Inflammatory macrophage treated with lipopolysaccharide for 1 hour (primary cell): ENCODE measurements around the gene MED26.

Experiments used
- DNase-seq, 2 donors: peaks; one replicate each; pipeline ENCODE4 v3.0.0-alpha.2; 2020 to 2022

Gene MED26

DNA sequence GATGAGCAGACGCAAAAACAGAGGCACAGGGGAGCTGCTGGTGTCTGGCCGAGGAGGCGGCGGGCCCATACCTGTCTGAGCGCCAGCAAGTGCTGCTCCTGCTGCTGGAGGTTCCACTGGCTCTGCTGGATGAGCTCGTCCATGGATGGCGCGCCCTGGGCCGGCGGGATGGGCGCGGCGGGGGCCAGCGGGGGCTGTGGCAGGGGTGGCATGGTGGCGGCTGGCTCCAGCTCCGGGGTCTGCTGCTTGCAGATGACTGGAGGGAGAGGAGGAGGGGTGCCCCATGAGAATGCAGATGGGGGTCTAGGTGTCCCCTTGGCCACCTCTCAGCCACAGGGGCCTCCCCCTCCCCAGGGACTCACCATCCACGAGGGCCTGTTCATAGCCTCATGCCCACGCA, 92.6 kb downstream of the MED26 start:
- DNase-seq = no peak

DNA sequence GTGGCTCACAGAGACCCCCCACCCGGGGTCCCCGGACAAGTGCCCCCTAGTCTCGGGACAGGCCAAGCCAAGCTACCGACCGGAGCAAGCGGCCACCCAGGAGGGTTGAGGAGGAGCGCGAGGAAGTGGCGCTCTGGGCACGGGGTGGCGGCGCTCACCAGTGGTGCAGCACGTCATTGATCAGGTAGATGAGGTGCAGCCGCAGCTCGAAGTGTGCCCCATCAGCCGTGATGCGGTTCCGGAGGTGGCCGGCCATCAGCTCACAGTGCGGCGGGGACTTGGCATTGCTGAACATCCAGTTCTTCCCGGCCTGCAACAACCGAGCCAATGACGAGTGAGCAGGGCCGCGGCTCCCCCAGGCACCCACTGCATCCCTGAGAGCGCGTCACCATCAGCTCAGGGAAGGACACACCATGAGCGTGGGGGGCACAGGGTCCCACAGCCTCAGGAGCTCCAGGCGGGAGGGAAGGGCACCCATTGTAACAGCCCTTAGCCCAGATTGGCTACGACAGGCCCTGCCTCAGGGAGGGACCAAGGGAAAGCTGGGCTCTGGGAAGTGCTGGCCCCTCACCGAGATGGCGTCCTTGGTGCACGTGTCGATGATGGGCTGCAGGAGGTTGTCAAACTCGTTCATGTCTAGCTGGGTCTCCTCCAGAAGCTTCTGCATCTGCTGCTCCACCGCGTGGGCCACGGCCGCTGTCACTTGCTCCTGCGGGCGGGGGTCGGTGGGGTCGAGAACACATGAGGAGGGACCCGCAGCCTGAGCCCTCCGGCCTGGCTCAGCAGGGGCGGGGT, 95.4 kb downstream of the MED26 start:
- no peak for DNase-seq

DNA sequence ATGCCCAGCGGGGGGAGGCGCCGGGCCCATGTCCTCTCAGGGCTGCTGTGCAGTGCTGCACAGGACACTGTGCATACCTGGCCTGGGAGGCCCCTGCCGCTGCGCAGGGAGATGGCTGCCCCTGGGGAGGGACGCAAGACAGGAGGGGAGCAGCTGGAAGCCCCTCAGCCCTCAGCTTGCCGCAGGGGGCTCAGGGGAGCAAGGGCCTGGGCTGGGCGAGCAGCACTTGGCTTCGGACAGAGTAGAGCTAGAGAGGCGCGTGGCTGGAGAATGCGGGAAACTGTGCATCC, 96.7 kb downstream of the MED26 start:
- DNase-seq = no peak

DNA sequence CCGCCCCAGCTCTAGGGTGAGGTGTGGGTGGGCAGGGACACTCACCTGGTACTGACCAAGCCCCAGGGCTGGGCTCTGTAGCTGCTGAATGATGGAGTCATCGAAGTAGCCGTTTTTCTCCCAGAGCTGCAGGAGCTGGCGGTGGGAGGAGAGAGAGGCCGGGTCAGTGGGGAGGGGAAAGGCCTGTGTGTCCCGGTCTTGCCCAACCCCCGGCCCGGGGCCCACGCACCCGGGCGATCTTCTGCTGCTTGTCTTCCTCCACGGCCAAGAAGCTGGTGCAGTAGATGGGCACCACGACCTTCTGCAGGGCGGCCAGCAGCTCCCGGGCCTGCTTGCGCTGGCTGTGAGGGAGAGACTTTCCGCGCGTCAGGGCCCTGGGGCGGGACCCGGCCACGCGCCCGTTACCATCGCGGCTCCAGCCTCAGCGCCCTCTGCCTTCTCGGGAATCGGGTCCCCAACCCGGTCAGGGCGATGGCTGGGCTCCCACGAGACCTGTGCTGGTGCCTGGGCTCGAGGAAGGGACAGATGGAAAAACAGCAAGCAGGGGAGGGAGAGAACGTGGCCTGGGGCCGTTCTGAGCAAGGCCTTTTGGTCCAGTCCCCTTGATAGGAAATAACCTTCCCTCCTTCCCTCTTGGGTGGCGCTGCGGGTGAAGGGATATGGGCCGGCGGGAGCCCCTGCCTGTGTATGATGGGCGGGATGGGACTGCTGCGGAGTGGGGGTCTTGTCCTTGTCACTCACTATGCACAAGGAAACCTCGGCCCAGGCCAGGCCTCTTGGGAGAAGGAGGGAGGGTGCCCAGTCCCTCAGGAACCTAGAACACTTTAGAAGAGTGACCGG, 97.2 kb downstream of the MED26 start:
- no peak for DNase-seq

DNA sequence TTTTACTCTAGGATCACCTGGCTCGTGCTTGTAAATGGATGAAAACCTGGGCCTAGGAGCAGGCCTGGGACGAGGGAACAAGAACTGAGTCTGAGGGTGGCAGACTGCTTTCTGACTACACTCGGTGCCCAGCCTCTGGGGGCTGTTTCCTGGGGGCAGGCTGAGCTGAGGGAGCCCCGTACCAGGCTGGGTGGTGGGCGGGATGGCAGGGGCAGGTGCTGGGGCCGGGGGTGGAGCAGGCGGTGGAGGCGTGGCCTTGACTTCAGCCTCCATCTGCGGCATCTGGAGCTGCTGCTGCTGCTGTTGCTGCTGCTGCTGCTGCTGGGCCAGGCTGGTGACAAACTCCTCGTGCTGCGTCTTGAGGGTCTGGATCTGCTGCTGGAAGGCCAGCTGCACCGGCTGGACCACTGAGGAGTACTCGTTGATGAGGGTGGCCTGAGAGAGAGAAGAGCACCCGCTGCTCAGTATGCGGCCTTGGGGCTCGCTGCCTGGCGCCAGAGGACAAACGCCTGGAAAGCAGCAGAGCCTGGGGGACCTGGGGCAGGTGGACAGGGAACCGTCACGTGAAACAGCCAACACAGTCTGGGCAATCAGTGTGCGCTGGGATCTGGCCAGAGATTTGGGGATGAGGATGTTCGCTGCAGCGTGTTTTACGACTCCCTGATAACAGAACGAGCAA, 98.4 kb downstream of the MED26 start:
- DNase-seq = no peak

DNA sequence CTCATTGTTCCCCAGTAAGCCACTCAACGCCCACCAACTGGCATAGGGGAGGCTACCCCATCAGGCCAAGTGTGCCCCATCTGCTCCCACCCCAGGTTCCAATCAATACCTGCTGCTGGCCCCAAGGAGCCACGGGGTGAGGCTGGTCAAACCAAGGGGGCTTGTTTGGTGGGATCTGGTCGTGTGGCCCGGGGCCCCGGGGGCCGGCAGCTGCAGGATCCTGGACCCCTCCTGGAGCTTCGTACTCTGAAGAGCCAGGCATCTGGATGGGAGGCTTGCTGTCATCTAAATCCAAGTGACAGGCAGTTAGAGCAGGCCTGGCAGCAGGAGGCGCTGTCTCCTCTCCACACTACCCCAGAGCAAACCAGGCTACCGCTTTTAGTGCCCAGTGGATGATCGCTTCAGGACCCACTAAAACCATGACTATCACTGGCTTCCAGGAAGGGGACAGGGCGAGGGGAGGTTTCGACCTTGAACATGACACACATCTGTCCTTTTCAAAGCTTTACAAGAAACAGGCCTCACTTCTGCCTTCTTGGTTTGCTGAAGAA, 100.0 kb downstream of the MED26 start:
- DNase-seq = peak in 1 of 2 donors; percentile 9

DNA sequence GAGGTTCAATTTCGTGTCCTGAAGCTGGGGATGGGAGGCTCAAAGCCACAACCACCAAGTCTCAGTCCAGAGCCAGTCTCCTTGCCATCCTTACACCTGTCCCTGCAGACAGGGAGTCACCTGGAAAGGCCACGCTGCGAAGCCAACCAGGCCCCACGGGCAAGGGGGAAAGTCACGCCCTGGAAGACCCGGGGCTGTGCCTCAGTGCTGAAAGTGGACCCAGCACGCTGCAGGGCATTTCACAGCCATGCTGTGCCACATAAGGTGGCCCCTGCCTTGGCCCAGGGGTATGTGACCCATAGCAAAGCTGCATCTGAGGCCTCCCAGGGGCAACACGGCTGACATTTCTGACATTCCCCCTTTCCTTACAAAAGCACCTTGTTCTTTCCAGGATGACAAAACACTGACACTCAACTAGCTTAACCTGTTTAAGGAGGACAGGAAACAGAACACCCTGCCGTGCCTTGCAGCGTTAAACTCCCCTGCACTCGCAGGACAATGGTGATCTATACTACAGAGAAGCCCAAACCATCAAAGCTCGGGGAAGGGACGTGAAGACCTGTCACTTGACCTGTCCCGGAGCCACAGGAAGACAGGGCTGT, 100.6 kb downstream of the MED26 start:
- no peak for DNase-seq

DNA sequence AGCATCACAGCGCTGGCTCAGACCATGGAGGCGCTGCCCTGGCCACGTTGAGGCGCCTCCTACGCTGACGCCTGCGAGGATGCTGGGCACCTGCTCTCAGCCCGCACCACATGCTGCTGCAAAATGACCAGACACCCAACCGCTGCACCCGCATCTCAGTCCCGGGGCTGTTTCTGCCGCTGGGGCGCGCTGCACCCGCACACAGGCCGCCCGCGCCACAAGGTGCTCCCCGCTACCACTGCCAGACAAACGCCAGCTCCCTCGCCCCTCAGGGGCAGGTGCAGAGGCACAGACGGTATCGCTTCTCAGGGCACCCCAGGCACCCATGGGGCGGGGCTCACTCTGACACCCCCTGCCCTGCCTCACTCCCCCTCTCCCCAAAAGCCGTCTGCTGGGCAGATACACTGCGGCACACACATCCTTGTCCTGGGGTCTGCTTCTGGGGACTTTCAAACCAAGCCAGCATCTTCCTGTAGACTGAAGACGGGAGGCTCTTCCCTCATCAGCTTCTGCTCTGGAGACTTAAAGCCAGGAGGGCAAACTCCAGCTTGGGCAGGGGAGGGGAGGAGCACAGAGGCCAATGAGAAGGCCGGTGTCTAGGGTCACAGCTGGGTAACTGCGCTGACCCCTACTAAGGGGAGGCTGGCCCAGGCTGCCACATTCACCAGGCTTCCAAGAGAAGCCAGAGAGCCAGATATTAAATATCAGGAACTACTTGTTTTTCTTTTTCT, 102.1 kb downstream of the MED26 start:
- DNase-seq = no peak

DNA sequence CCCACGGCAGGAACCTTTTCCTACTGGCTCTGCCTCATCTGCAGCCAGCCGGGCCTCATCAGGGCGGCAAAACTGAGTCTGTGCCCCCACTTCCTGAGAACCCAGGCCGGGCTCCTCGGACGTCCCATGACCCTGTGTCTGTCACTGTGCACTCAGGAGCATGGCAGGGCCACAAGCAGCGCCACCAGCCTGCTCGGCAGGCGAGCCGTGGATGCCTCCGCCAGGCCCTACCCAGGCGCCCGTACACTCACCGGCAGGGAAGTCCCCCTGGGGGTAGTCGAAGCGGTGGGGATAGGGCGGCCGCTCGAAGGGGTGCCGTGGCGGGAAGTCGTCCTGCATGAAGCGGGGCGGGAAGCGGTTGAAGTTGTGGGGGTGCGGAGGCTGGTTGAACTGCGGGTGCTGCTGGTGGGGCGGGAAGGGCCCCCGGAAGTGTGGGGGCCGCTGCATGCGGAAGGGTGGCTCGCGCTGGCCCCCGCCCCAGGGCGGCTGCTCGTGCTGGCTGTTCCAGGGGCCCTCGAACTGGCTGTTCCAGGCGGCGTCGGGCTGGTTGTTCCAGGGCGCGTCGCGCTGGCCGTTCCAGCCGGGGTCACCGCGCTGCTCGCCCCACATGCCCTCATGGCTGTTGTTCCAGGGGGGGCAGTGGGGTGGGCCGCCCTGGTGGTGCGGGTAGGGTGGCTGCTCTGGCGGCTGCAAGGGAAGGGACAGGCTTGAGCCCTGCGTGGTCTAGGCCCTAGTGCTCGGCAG, 102.8 kb downstream of the MED26 start:
- DNase-seq = no peak
